K562 (cell line): Measurements from ENCODE around the gene NENF. TPM values are rescaled to one million over a fixed set of nuclear protein-coding genes. Genes with fewer than 3 reads are reported as not detected.
A peak's percentile ranks its signal among the peaks of the same experiment; 100 is the strongest.

ENCODE experiments used
- ATAC-seq: fragments of 200-7000 bp; cut with Tn5 transposase; 3 replicates; pipeline ENCODE4 v1.9.1; 2020; ENCODE audit warnings: moderate library complexity
- BruUV-seq: library from RNA; stranded (reverse); fragments of 400-500 nt; replicated peaks from 2 replicates; lab custom pipeline; 2021; lab: Mats Ljungman, UMichigan
- CTCF ChIA-PET: fragments of 300-600 bp; formaldehyde crosslinking; extraction: SDS; loops from one replicate; lab custom pipeline; 2021; ENCODE audit warnings: low intra/inter-chr PET ratio; lab: Yijun Ruan, JAX
- POLR2A ChIA-PET: fragments of 300-600, 350-650 bp; sonication (Branson Sonifier 250); formaldehyde crosslinking; extraction: SDS; loops from one replicate; lab custom pipeline; 2021; ENCODE audit warnings: antibody characterized with exemption, inconsistent platforms; lab: Yijun Ruan, JAX
- DNase-seq, 4 experiments: peaks; one replicate each; pipeline versions ENCODE4 v3.0.0 to v3.0.0-alpha.2; 2011 to 2018; ENCODE audit warnings: low spot score in 3 of 4, mixed read lengths in 3 of 4; ENCODE audit errors: extremely low read depth in 1 of 4
- FAIRE-seq: peaks from 2 replicates; lab custom pipeline; 2011; peaks lifted over from hg19 to GRCh38; lab: Jason Lieb, UNC
- H2AFZ ChIP-seq: 2 replicates; pipeline ENCODE4 v1.6.0; 2011; ENCODE audit warnings: low read depth, low read length, control low read depth, inconsistent platforms
- H3K27ac ChIP-seq: fragments of 200-600 bp; 3 replicates; pipeline ENCODE4 v1.8.0; 2011; ENCODE audit warnings: low read depth, mild to moderate bottlenecking, control low read depth, inconsistent platforms, low read length, moderate library complexity, mixed read lengths; ENCODE audit errors: extremely low read depth
- H3K27me3 ChIP-seq, 2 experiments: fragments of 300-600 bp in 1 of 2; 2 replicates in 1 of 2; 3 replicates in 1 of 2; pipeline versions ENCODE4 v1.6.0 to v1.8.0; 2011; ENCODE audit warnings: inconsistent platforms in 2 of 2, low read length in 2 of 2, mild to moderate bottlenecking in 1 of 2, mixed read lengths in 1 of 2, moderate library complexity in 1 of 2; ENCODE audit not compliant: control insufficient read depth in 2 of 2, insufficient read depth in 2 of 2
- H3K36me3 ChIP-seq: fragments of 300-600 bp; 3 replicates; pipeline ENCODE4 v1.8.0; 2011; ENCODE audit warnings: mild to moderate bottlenecking, low read length, inconsistent platforms; ENCODE audit not compliant: control insufficient read depth, insufficient read depth
- H3K4me1 ChIP-seq, 2 experiments: fragments of 200-600 bp in 1 of 2; replicated peaks in 1 of 2; 2 replicates in 1 of 2; 3 replicates in 1 of 2; pipeline versions ENCODE4 v1.5.1 to v1.8.0; 2011; ENCODE audit warnings: inconsistent platforms in 2 of 2, low read length in 2 of 2, mild to moderate bottlenecking in 1 of 2, mixed read lengths in 1 of 2, moderate library complexity in 1 of 2; ENCODE audit not compliant: control insufficient read depth in 2 of 2, insufficient read depth in 2 of 2
- H3K4me2 ChIP-seq: 2 replicates; pipeline ENCODE4 v1.6.1; 2011; ENCODE audit warnings: low read length, control low read depth, inconsistent platforms, mixed read lengths; ENCODE audit not compliant: insufficient read depth
- H3K4me3 ChIP-seq: fragments of 200-600 bp; sonication (generic), shearing (Covaris generic); 2 replicates; pipeline ENCODE4 v1.5.1; 2016; ENCODE audit warnings: control low read depth, inconsistent platforms
- H3K79me2 ChIP-seq: fragments of 200-600 bp; 3 replicates; pipeline ENCODE4 v1.8.0; 2011; ENCODE audit warnings: low read length, inconsistent platforms; ENCODE audit not compliant: control insufficient read depth, insufficient read depth
- H3K9ac ChIP-seq, 2 experiments: 2 replicates each; pipeline versions ENCODE4 v1.6.0 to v1.6.1; 2011; ENCODE audit warnings: low read depth in 2 of 2, low read length in 2 of 2, control low read depth in 1 of 2, inconsistent platforms in 1 of 2, mild to moderate bottlenecking in 1 of 2, mixed read lengths in 1 of 2; ENCODE audit not compliant: insufficient read depth in 1 of 2
- H3K9me1 ChIP-seq: one replicate; pipeline ENCODE4 v1.6.0; 2011; ENCODE audit warnings: inconsistent platforms, mild to moderate bottlenecking, low read length, moderate library complexity; ENCODE audit not compliant: control insufficient read depth, insufficient read depth
- H3K9me3 ChIP-seq: replicated peaks from 2 replicates; pipeline ENCODE4 v1.5.1; 2011; ENCODE audit warnings: low read depth, low read length, inconsistent platforms; ENCODE audit not compliant: control insufficient read depth, insufficient read depth
- H4K20me1 ChIP-seq: replicated peaks from 2 replicates; pipeline ENCODE4 v1.6.1; 2011; ENCODE audit warnings: low read length, inconsistent platforms, mixed read lengths; ENCODE audit not compliant: control insufficient read depth, insufficient read depth
- CREM ChIP-seq: IDR thresholded peaks from 2 replicates; pipeline ENCODE4 v1.6.1; 2014; ENCODE audit warnings: antibody characterized with exemption, low read depth
- GABPB1 ChIP-seq: sonication (generic); formaldehyde crosslinking; IDR thresholded peaks from 2 replicates; pipeline ENCODE4 v1.8.0; 2022; ENCODE audit warnings: mild to moderate bottlenecking, missing genetic modification reagents
- GTF2A2 ChIP-seq: IDR thresholded peaks from 2 replicates; pipeline ENCODE4 v1.6.1; 2016; ENCODE audit warnings: mild to moderate bottlenecking, missing genetic modification characterization, missing compliant biosample characterization
- GTF2F1 ChIP-seq: IDR thresholded peaks from 2 replicates; pipeline ENCODE4 v1.6.1; 2011; ENCODE audit warnings: low read depth, low read length, improper control_type of control experiment
- HDAC1 ChIP-seq, 2 experiments: fragments of 450-650 bp; IDR thresholded peaks; 2 replicates each; pipeline ENCODE4 v1.6.1; 2016 to 2017; ENCODE audit warnings: inconsistent platforms in 1 of 2, mild to moderate bottlenecking in 1 of 2, moderate library complexity in 1 of 2
- HNRNPL ChIP-seq: fragments of 200-400 bp; formaldehyde crosslinking; IDR thresholded peaks from 2 replicates; pipeline ENCODE4 v1.6.1; 2017; ENCODE audit warnings: low read depth, mild to moderate bottlenecking, low read length
- KDM1A ChIP-seq, 2 experiments: fragments of 450-650 bp; IDR thresholded peaks; 2 replicates each; pipeline ENCODE4 v1.6.1; 2016; ENCODE audit warnings: mild to moderate bottlenecking in 2 of 2
- MAX ChIP-seq: sonication (generic); formaldehyde crosslinking; IDR thresholded peaks from 2 replicates; pipeline ENCODE4 v1.9.0; 2022; ENCODE audit warnings: mild to moderate bottlenecking, missing genetic modification reagents
- NFXL1 ChIP-seq: fragments of 450-650 bp; formaldehyde crosslinking; IDR thresholded peaks from 2 replicates; pipeline ENCODE4 v1.4.0; 2021; ENCODE audit warnings: mild to moderate bottlenecking
- PHTF2 ChIP-seq: fragments of 250-450 bp; sonication (Bioruptor Pico); IDR thresholded peaks from 2 replicates; pipeline ENCODE4 v1.5.0; 2021; ENCODE audit warnings: mild to moderate bottlenecking
- RBM17 ChIP-seq: fragments of 200-400 bp; formaldehyde crosslinking; IDR thresholded peaks from 2 replicates; pipeline ENCODE4 v1.6.1; 2017; ENCODE audit warnings: low read depth, mild to moderate bottlenecking, low read length, borderline replicate concordance
- SRF ChIP-seq, 2 experiments: fragments of 250-450, 450-650 bp in 1 of 2; sonication (Bioruptor Pico) in 1 of 2; sonication (generic) in 1 of 2; formaldehyde crosslinking; IDR thresholded peaks; 2 replicates each; pipeline versions ENCODE4 v1.5.0 to v1.5.1; 2020 to 2022; ENCODE audit warnings: mild to moderate bottlenecking in 1 of 2, missing genetic modification reagents in 1 of 2
- ZBTB7A ChIP-seq: IDR thresholded peaks from 2 replicates; pipeline ENCODE4 v1.6.1; 2011; ENCODE audit warnings: low read depth, mild to moderate bottlenecking, low read length, moderate library complexity, borderline replicate concordance; ENCODE audit not compliant: control insufficient read depth
- ZC3H11A ChIP-seq: IDR thresholded peaks from 2 replicates; pipeline ENCODE4 v1.6.1; 2012; ENCODE audit warnings: low read depth, low read length, improper control_type of control experiment
- ZNF316 ChIP-seq: fragments of 450-650 bp; IDR thresholded peaks from 2 replicates; pipeline ENCODE4 v1.6.1; 2016
- WGBS: fragments of 100-300 bp; shearing (Covaris generic); methylation state at CpG from one replicate; pipeline ENCODE4 v1.1.6; 2016; ENCODE audit warnings: low coverage, mixed read lengths; ENCODE audit not compliant: insufficient coverage; ENCODE audit errors: missing lambda C conversion rate; 5-methylcytosine and 5-hydroxymethylcytosine counted together
- in situ Hi-C: fragments of 300-500 bp; cut with MboI; formaldehyde crosslinking; loops from 4 replicates; pipeline ENCODE4 v1.15.0; 2018; ENCODE audit warnings: inconsistent platforms, mixed read lengths
- intact Hi-C: fragments of 100-400 bp; cut with micrococcal nuclease; formaldehyde crosslinking; loops from 2 replicates; pipeline ENCODE4 v1.14.2; 2022
- polyA plus RNA-seq, 8 experiments: library from polyadenylated mRNA; depleted of rRNA in 4 of 8; stranded (reverse) in 5 of 8; unstranded in 3 of 8; fragments of >200 nt; fragmentation: Nextera tagmentation in 2 of 8; fragmentation: Illumina TruSeq in 1 of 8; extraction: Ambion mirVana in 2 of 8; extraction: Trizol in 1 of 8; gene quantifications; 2 replicates each; pipeline versions ENCODE4 v1.2.1 to v1.2.3, GENCODE V29; 2011 to 2014; ENCODE audit warnings: inconsistent platforms in 1 of 8, missing spikeins in 1 of 8
- total RNA-seq, 7 experiments: library from RNA; depleted of rRNA in 6 of 7; stranded (reverse); fragments of >200 nt in 6 of 7; fragmentation: Illumina TruSeq in 2 of 7; extraction: Trizol in 2 of 7; gene quantifications; 2 replicates each; pipeline versions ENCODE4 v1.2.1 to v1.2.3, GENCODE V29; 2011 to 2021; ENCODE audit warnings: low replicate concordance in 1 of 7
- TF ChIP-seq, protein P1 (sequence below): fragments of 250-450 bp; sonication (Bioruptor Pico); IDR thresholded peaks from 2 replicates; pipeline ENCODE4 v1.4.0; 2020

The NENF gene
- total and polyA plus RNA-seq, 9 of the 15 experiments (the other 6 are each of a cell fraction or from before 2014, with no cell fraction given) = 6.1 to 100 (median 72.8) TPM

- Histone ChIP-seq H4K20me1 (peaks cover 9% of the 10 kb centered on the region), H3K27me3 (no peaks in the 10 kb centered on the region), H3K79me2 (peaks cover 14% of the 10 kb centered on the region)
- intact Hi-C loops = no loop called here
- POLR2A ChIA-PET = interaction anchor here (0.6 kb wide), 1 partner anchor 673 kb away, joined by 3 read pairs; no protein-coding TSS in a partner anchor
- TF ChIP-seq, protein P1, sequence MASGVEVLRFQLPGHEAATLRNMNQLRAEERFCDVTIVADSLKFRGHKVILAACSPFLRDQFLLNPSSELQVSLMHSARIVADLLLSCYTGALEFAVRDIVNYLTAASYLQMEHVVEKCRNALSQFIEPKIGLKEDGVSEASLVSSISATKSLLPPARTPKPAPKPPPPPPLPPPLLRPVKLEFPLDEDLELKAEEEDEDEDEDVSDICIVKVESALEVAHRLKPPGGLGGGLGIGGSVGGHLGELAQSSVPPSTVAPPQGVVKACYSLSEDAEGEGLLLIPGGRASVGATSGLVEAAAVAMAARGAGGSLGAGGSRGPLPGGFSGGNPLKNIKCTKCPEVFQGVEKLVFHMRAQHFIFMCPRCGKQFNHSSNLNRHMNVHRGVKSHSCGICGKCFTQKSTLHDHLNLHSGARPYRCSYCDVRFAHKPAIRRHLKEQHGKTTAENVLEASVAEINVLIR (CRISPR knock-in tag) = no peak
- TF ChIP-seq ZNF316 (peak; percentile 10; the same call in 1 of the 2 replicates), HNRNPL (no peak), GABPB1 (CRISPR knock-in tag) (no peak)
- TF ChIP-seq, all 486 proteins: peak for 1
- in situ Hi-C loops = no loop called here
- no TSS peak for BruUV-seq
- FAIRE-seq = no peak
- H3K36me3 ChIP-seq = peaks cover 46% of the 10 kb centered on the region; the same call in 2 of the 3 replicates
- H3K4me2 ChIP-seq = no peak overlapping the region
- no peak for DNase-seq
- H3K9ac ChIP-seq = peak overlapping the region in 1 of 2 experiments; percentile 56; a peak in 1 of 4 replicates
- H2AFZ ChIP-seq = no peak overlapping the region
- H3K4me3 ChIP-seq = no peak overlapping the region
- CTCF ChIA-PET = no interaction called here
- H3K9me1 ChIP-seq = no peaks in the 10 kb centered on the region
- H3K9me3 ChIP-seq = no peaks in the 10 kb centered on the region
- 88% methylated on average over 3 of the region's 3 CpGs for whole genome bisulfite sequencing
- H3K4me1 ChIP-seq = peaks cover 23 to 26% of the 10 kb centered on the region in 2 experiments
- no peak overlapping the region for H3K27ac ChIP-seq
- no peak for ATAC-seq
These were observed 20.3 kb upstream of the NENF start for GRCh38 chr1:212412374-212412773.

DNA sequence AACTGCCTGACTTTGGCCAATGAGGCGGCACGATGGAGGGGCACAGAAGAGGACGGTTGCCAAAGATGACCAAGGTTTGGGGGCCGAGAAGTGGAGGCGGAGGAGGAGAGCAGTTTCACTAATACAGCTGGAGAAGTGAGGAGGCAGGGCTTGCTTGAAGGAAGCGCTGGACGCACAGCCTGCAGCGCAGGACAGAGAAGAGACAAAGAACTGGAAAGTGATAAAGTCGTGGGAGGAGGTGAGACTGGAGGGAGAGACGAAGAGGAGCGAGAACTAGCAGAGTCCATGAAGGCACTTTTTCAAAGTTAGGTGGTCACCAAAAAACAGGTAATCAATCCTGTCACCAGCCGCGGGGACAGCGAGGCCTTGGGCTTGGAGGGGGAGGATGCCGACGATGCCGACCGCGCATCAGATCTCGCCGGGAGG lies 18.8 kb upstream of the NENF start:
- ChIA-PET CTCF (no interaction called here), POLR2A (no interaction called here)
- Histone ChIP-seq H3K4me2 (peak overlapping the region; percentile 89), H3K4me1 (peaks cover 23 to 35% of the 10 kb centered on the region in 2 experiments), H3K27me3 (no peaks in the 10 kb centered on the region), H3K79me2 (peaks cover 14% of the 10 kb centered on the region), H4K20me1 (peaks cover 9% of the 10 kb centered on the region), H2AFZ (peak overlapping the region; percentile 86), H3K36me3 (peaks cover 35% of the 10 kb centered on the region; the same call in 2 of the 3 replicates), H3K4me3 (peak overlapping the region; percentile 72), H3K9me3 (no peaks in the 10 kb centered on the region), H3K27ac (no peak overlapping the region), H3K9ac (peak overlapping the region; percentile 54 to 91; a peak in 3 of 4 replicates), H3K9me1 (no peaks in the 10 kb centered on the region)
- peak; percentile 68 for ATAC-seq
- in situ Hi-C loops = no loop called here
- DNase-seq = peak in 2 of 4 experiments; percentile 62 to 70
- FAIRE-seq = no peak
- no TSS peak for BruUV-seq
- intact Hi-C loops = loop anchor here (2.0 kb wide), 1 partner anchor 19 kb away; the partner anchor contains the start of gene NENF
- WGBS = 15% methylated on average over 21 of the region's 21 CpGs
- TF ChIP-seq GTF2A2 (tag) = no peak
- no peak for TF ChIP-seq MAX (CRISPR knock-in tag)
- TF ChIP-seq KDM1A (IDR thresholded peaks at IDR 0.05) = peak in 1 of 2 experiments; percentile 18; a peak in 1 of 4 replicates
- TF ChIP-seq ZBTB7A = no peak
- TF ChIP-seq RBM17 = no peak
- TF ChIP-seq ZNF316 = no peak
- TF ChIP-seq SRF (CRISPR knock-in tag; IDR thresholded peaks at IDR 0.05) = 0 out of 4 replicates have a peak, but pooled peaks of 1 of the 2 experiments have one; percentile 33
- peak; percentile 42; the same call in 1 of the 2 replicates for TF ChIP-seq CREM
- no peak for TF ChIP-seq HDAC1 (IDR thresholded peaks at IDR 0.05)
- no peak for TF ChIP-seq PHTF2 (CRISPR knock-in tag)
- no peak for TF ChIP-seq NFXL1 (CRISPR knock-in tag)
- TF ChIP-seq ZC3H11A = no peak
- no peak for TF ChIP-seq GTF2F1
